A549 treated with dexamethasone at 1 μM for 4 hours (cell line): ENCODE data around the gene NFATC2. TPM values are rescaled to one million over a fixed set of nuclear protein-coding genes. Genes with fewer than 3 reads are reported as not detected.

Source experiments
- total RNA-seq: library from RNA; stranded (reverse); fragments of 200-300 nt; extraction: Qiagen RNA extraction; gene quantifications from 5 replicates; pipeline ENCODE4 v1.2.3, GENCODE V29; 2022

Gene NFATC2
- 6.7 to 12.0 TPM (median 9.8 TPM) in 5 replicates for total RNA-seq

GRCh38 chr20:51542571-51543421 is at the start of gene NFATC2:
Gene NFATC2 (minus strand): TSS chr20:51542719. CDS start chr20:51542499, 220 bp downstream.

Other genes with a start within 250 kb of the NFATC2 start
- gene ATP9A, start 225.7 kb upstream of the NFATC2 start, total RNA-seq: 13.0 to 20.1 TPM (median 18.0 TPM) in 5 replicates